ACHN (cell line): ENCODE results near the gene TBRG4.

Experiments used
- DNase-seq: peaks from one replicate; pipeline ENCODE4 v3.0.0-alpha.2; 2015
- in situ Hi-C: cut with HindIII; loops from 2 replicates; pipeline ENCODE4 v1.10.0; 2017; ENCODE audit warnings: low sequenced_read_pairs, low pct_ligation_motif_present, low pct_unique_long_range_greater_than_20kb

TBRG4 gene

DNA sequence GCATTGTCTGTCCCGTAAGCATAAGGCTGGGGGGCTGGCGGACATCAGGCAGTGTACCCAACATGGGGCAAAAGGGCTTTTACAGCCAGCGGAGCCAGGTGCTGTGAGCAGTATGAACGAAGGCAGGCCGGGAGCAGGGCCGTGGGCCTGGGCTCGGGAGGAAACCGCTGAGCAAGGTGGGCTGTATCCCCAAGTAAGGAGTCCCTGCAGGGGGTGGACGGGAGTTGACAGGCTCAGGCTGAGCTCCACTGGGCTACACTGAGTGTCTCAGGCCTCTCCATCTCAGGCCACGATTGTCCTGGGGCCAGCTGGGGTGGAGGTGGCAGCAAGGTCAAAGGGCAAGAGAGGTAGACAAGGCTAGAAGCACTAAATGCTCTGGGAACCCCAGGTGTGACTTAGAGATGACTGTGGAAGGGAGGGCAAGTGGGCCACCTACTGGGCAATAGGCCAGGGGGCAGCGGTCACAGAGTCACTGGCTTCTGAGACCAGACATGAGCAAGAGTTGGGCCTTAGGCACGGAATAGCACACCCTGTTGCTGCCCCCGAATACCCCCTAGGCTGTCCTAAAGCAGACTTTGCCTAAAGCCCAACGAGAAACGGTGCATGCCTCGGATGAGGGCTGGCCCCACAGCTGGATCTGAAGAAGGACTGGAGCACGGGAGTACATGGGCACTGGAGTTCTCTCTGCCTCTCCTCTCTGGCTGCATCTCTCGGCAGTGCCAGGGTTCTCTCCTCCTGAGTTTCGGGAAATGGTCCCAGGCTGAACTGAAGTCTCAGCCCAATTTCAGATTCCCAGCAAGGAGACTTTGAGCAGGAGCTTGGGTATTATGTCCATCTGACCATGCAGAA, 35.3 kb upstream of the TBRG4 start:
- DNase-seq, result no peak
- in situ Hi-C loops, result no loop called here

DNA sequence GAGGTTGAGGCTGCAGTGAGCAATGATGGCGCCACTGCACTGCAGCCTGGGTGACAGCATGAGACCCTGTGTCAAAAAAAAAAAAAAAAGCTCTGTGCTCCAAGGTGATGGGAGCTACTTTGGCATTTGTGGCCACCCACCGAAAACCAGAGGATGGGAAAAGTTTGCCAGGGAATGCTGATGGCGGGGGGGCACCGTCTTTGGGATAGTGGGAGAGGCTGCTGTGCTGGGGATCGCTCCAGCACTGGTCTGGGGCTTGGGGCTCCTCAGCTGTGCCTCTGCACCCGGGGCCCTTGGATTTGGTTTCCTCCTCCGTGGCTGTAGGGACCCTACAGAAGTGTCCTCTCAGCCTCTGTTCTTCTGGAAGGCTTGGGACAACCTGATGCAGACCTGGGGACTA, 34.4 kb upstream of the TBRG4 start:
- no peak for DNase-seq
- in situ Hi-C loops, result no loop called here

DNA sequence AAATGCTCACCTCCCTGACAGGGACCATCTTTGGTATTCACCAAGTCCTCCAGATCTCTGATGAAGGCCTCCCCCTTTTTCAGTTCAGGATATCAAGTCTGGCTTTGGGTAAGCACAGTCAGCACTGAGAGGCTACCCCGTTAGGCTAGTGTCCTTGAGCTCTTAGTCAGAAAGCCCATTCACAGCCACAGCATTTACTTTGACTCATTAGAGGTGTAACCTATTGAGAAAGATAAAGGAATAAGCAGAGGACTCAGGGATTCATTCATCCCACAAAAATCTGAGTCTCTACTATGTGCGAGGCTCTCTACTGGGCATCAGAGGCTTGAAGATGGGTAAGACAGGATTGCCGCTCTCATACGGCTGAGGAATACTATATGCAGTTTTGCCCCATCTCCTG, 32.1 kb upstream of the TBRG4 start:
- in situ Hi-C loops, result no loop called here
- DNase-seq, result no peak

DNA sequence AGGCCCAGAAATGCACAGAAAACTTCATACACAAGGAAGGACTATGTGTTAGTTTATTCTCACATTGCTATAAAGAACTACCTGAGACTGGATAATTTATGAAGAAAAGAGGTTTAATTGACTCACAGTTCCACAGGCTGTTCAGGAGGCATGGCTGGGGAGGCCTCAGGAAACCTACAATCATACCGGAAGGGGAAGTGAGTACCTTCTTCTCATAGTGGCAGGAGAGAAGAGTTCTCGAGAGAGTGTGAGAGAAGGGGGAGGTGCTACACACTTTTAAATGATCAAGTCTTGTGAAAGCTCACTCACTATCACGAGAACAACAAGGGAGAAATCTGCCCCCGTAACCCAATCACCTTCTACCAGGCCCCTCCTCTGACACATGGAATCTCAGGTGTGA, 29.3 kb upstream of the TBRG4 start:
- no peak for DNase-seq
- in situ Hi-C loops, result no loop called here

DNA sequence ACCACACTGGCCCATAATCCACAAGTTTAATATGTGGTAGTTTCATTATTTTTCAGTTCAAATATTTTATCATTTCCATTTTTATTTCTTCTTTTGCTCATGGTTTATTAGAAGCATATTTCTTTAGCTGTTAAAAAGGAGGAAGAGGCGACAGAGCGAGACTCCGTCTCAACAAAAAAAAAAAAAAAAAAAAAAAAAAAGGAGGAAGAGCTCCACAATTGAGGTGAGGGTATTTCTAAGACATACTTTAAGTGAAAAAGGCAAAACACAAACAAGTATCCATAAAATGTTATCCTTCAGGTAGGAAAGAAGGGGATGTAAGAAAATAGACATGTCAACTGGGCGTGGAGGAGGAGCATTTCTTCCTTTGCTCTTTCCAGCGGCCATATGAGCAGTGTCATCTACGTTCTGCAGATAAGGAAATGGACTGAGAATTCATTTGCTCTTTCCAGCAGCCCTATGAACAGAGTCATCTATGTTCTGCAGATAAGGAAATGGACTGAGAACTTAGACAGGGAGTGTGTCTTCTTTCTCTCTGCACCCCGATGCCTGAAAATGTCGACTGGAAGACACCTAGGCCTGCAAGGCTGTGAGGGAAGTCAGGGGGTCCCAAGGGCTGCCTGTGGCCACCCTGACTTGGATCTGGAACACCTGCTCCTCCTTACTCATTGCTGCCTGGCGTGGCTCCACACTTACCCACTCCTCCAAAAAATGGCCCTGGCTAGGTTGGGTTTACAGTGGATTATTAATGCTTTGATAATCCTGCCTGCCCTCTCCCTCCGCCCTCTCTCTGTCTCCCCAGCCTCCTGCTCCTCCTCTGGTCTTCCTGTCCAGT, 27.2 kb upstream of the TBRG4 start:
- in situ Hi-C loops, result no loop called here
- DNase-seq, result no peak

DNA sequence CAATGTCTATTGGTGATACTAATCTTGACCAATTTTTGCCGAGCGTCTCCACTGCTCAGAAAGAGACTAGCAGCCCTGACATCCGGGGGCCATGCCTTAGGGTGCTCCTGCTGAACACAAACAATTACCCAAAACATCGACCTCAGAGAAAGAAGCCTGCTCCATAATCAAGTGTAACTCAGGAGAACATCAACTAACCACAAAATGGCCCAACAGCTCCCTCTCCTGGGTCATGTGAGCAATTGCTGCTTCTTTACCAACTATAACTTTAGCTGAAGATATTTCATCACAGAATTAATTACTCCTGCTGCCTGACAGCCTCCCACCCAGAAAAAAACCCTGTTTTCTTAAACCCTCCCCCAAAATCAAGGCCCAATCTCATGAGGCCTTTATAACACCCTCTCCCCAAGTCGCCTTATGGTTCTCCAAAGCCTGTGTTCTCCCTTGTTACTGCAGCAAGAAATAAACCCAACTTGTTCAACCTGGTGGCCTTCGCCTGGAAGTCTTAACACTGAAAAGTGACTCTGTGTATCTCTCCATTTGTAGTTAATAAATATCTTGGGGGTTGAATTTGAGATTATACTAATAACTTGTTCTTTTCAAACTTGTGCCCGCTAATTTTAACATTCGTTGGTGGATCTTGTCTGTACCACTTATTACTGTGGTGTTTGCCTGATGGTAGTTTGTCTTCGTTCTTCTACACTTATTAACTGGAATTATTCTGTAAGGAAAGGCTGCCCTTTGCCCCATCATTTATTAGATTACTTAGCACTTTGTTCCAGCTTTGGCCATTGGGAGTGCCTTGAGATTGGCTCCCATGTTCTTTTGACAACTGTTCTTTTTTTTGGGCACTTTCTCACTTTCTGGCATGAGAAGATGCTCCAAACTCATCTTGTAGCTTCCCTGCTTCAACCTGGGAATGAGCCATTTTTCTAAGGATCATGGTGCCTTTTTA, 24.9 kb upstream of the TBRG4 start:
- DNase-seq, result peak; percentile 81
- in situ Hi-C loops, result no loop called here

GRCh38 chr7:45133877-45134276, 22.4 kb upstream of the TBRG4 start:
- DNase-seq, result no peak
- in situ Hi-C loops, result no loop called here

- in situ Hi-C loops, result no loop called here
- DNase-seq, result no peak
Measured at GRCh38 chr7:45133352-45133751, 21.9 kb upstream of the TBRG4 start.

- DNase-seq, result no peak
- in situ Hi-C loops, result no loop called here
Measured at GRCh38 chr7:45132708-45133320, 21.3 kb upstream of the TBRG4 start.

DNA sequence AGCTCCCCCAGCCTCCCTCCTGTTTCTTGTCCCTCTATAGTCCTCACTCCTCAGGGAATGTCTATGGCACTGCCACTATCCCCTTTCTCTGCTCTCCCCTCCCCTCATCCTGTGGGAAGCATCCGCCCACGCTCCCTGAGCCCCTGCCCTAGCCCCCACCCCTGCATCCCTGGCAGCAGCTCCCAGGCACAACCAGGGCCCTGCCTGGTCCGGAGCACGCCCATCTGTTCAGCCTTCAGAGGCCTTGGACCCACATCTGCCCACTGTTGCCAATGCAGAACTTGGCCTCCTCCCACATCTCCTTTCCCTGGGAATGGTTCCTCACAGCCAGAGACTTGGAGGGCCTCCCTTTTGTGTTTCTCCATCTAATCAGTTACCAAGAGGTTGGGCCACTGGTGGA, 20.4 kb upstream of the TBRG4 start:
- in situ Hi-C loops, result no loop called here
- no peak for DNase-seq

DNA sequence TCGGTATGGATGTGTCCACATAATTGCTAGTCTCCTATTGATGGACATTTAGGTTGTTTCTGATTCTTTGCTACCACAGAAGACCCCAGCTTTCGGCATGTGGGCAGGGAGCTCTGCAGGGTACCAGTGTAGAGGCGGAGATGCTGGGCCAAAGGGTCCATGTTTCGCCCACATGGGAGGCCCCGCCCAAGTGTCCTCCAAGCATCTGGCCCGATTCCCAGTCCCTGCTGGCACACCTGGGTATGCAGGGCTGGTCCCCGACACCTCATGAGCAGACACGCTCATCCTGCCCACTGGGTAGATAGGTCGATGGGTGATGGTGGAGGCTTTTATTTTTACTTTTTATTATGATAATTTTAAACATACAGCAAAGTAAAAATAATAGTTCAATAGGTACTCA, 19.4 kb upstream of the TBRG4 start:
- in situ Hi-C loops, result no loop called here
- DNase-seq, result no peak

GRCh38 chr7:45129906-45130305, 18.4 kb upstream of the TBRG4 start:
- DNase-seq, result no peak
- in situ Hi-C loops, result no loop called here

GRCh38 chr7:45129181-45129800, 17.8 kb upstream of the TBRG4 start:
- in situ Hi-C loops, result no loop called here
- DNase-seq, result no peak

DNA sequence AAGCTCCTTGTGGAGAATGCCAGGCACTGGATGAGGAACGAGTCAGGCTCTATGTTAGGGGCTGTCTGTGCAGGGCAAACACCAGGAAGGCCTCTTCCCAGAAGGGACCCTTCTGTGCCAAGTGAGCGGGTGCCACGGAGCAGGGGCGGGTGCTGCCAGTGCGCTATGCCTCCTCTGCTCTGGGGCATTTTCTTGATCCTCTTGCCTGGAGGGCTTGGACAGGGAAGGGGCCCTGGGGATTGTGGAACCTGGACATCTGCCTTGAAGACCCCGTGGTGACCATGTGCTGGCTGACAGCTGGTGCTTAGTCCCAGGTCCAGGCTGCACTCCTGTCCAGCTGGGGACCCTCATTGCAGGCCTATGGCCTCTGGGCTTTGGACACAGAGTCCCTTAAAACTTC, 15.4 kb upstream of the TBRG4 start:
- no peak for DNase-seq
- in situ Hi-C loops, result no loop called here

DNA sequence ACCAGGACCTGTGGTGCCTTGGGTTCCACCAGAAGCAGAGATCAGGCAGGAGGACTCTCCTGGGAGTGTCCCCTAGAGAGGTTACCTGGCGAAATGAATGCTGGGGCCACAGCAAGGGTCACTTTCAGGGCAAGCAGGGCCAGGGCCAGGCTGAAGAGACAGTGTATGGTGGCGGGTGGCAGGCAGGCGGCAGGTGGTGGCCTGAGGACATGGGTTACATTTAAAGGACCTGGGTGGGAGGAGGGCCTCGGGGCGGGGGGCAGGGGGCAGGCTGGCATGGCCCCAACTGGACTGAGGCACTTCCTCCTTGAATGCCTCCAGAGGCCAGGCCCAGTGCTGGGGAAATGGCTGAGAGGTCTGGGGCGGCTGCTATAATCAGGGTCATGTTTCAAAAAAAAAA, 14.7 kb upstream of the TBRG4 start:
- DNase-seq, result no peak
- in situ Hi-C loops, result no loop called here

DNA sequence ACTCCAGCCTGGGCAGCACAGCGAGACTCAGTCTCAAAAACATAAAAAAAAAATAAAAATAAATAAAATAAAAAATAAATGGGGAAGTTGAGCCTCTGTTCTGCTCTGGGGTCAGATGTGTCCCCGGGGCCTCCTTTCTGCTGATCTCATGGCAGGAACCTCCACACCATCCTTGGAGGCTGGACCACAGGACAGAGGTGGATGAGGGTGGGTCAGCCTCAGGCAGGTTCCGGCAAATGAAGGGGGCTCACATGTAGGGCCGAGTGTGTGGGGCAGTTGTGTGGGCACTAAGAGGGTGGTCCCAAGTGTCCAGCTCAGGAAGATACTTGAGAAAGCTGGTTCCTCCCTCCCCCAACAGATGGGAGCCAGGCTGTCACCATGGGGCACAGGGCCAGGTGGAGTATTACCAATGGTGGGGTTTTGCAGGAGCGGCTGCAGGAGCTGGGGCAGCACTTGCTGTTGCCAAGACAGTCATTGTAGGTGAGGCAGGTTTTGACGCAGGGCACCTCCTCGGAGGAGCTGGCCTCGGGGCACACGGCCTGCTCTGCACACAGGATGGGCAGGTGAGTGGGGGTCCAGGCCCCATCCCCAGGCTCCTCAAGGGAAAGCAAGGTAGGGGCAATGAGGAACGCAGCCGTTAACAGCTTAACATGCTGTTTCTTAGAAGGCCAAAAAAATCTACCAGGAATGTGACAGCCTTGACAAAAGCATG, 13.9 kb upstream of the TBRG4 start:
- in situ Hi-C loops, result no loop called here
- DNase-seq, result no peak

- no peak for DNase-seq
- in situ Hi-C loops, result no loop called here
Measured at GRCh38 chr7:45123913-45124710, 12.6 kb upstream of the TBRG4 start.
